ENCODE measurements around the gene GRB7. TPM values are rescaled to one million over a fixed set of nuclear protein-coding genes. Genes with fewer than 3 reads are reported as not detected.
A peak's percentile ranks its signal among the peaks of the same experiment; 100 is the strongest.

The GRB7 gene
- total and polyA plus RNA-seq, 9 of the 15 experiments (the other 6 are each of a cell fraction or from before 2014, with no cell fraction given) = 0.04 to 6.2 (median 2.2) TPM

GRCh38 chr17:39714234-39714633 lies 23.5 kb upstream of the GRB7 start:
- Histone ChIP-seq H2AFZ (ENCODE audit: low read depth, low read length) (no peak overlapping the region), H3K36me3 (ENCODE audit: control insufficient read depth, insufficient read depth, low read length) (no peaks in the 10 kb centered on the region), H3K9ac (ENCODE audit: insufficient read depth in 1 of 2, low read depth in 2 of 2, low read length in 2 of 2) (no peak overlapping the region), H4K20me1 (replicated peaks; ENCODE audit: control insufficient read depth, insufficient read depth, low read length) (no peaks in the 10 kb centered on the region), H3K9me1 (ENCODE audit: control insufficient read depth, insufficient read depth, low read length) (no peaks in the 10 kb centered on the region), H3K27me3 (ENCODE audit: control insufficient read depth in 2 of 2, insufficient read depth in 2 of 2, low read length in 2 of 2) (0 out of 5 replicates have a peak, but pooled peaks cover 0 to 5% of the 10 kb centered on the region in 2 experiments), H3K4me1 (replicated peaks in 1 of 2; ENCODE audit: control insufficient read depth in 2 of 2, insufficient read depth in 2 of 2, low read length in 2 of 2) (peaks cover 0 to 23% of the 10 kb centered on the region in 2 experiments; a peak in 2 of 5 replicates), H3K27ac (ENCODE audit: extremely low read depth, low read depth, low read length) (no peak overlapping the region), H3K9me3 (replicated peaks; ENCODE audit: control insufficient read depth, insufficient read depth, low read depth, low read length) (no peaks in the 10 kb centered on the region), H3K79me2 (ENCODE audit: control insufficient read depth, insufficient read depth, low read length) (no peaks in the 10 kb centered on the region), H3K4me2 (ENCODE audit: insufficient read depth, low read length) (no peak overlapping the region), H3K4me3 (no peak overlapping the region)
- DNase-seq (ENCODE audit: extremely low read depth in 1 of 4, low spot score in 3 of 4) (no peak), FAIRE-seq (no peak), ATAC-seq (no peak)
- no peak for TF ChIP-seq BRF1 (IDR thresholded peaks at IDR 0.05; ENCODE audit: borderline replicate concordance, extremely low read depth, insufficient read length)
- 0 out of 2 replicates have a peak, but pooled peaks have one; percentile 12 for TF ChIP-seq ESRRA (IDR thresholded peaks at IDR 0.05; ENCODE audit: borderline replicate concordance, low read depth)
- no peak for TF ChIP-seq NELFE (IDR thresholded peaks at IDR 0.05; ENCODE audit: insufficient read depth, insufficient read length)
- TF ChIP-seq RBM25 (IDR thresholded peaks at IDR 0.05; ENCODE audit: low read depth, low read length, severe bottlenecking) = peak; percentile 61
- peak; percentile 28; the same call in 1 of the 2 replicates for TF ChIP-seq ADNP (tag; IDR thresholded peaks at IDR 0.05)
- no peak for TF ChIP-seq ZC3H8 (IDR thresholded peaks at IDR 0.05)
- TF ChIP-seq BCOR (IDR thresholded peaks at IDR 0.05) = peak; percentile 62; the same call in 1 of the 2 replicates
- 23% methylated on average over 4 of the region's 4 CpGs for WGBS (ENCODE audit: insufficient coverage, low coverage, missing lambda C conversion rate)
- ChIA-PET POLR2A (no interaction called here), CTCF (ENCODE audit: low intra/inter-chr PET ratio) (no interaction called here)
- in situ Hi-C loops (cut with MboI) (no loop called here), intact Hi-C loops (cut with micrococcal nuclease) (no loop called here)
- BruUV-seq (replicated peaks) = no TSS peak

All from K562 (cell line).